Liver (tissue), 9 donors: ENCODE data around the gene SEMA7A. TPM values are rescaled to one million over a fixed set of nuclear protein-coding genes. Genes with fewer than 3 reads are reported as not detected.

ENCODE experiments used
- DNase-seq: peaks from one replicate; pipeline ENCODE4 v3.0.0-alpha.2; 2017; ENCODE audit warnings: low spot score
- H3K27ac ChIP-seq, 2 donors: one replicate each; pipeline ENCODE4 v1.7.0; 2013; ENCODE audit warnings: inconsistent platforms in 2 of 2, low read length in 2 of 2, control low read depth in 1 of 2, low read depth in 1 of 2, mild to moderate bottlenecking in 1 of 2
- H3K27me3 ChIP-seq, 4 donors: one replicate each; pipeline versions ENCODE4 v1.6.1 to v1.7.0; 2013; ENCODE audit warnings: low read length in 3 of 4, inconsistent platforms in 1 of 4, mild to moderate bottlenecking in 1 of 4, moderate library complexity in 1 of 4; ENCODE audit not compliant: control insufficient read depth in 4 of 4, insufficient read depth in 4 of 4
- H3K36me3 ChIP-seq, 4 donors: one replicate each; pipeline versions ENCODE4 v1.6.1 to v1.7.0; 2013; ENCODE audit warnings: low read length in 3 of 4, mild to moderate bottlenecking in 3 of 4, low read depth in 1 of 4, moderate library complexity in 1 of 4; ENCODE audit not compliant: control insufficient read depth in 4 of 4, insufficient read depth in 3 of 4
- H3K4me1 ChIP-seq, 4 donors: one replicate each; pipeline versions ENCODE4 v1.6.1 to v1.7.0; 2013; ENCODE audit warnings: low read length in 3 of 4, mild to moderate bottlenecking in 3 of 4, moderate library complexity in 1 of 4; ENCODE audit not compliant: control insufficient read depth in 4 of 4, insufficient read depth in 4 of 4
- H3K4me3 ChIP-seq, 3 donors: one replicate each; pipeline versions ENCODE4 v1.6.1 to v1.7.0; 2013; ENCODE audit warnings: low read length in 3 of 3, control low read depth in 1 of 3, low read depth in 1 of 3, mild to moderate bottlenecking in 1 of 3
- H3K9ac ChIP-seq, 2 donors: one replicate each; pipeline ENCODE4 v1.7.0; 2013; ENCODE audit warnings: low read length in 2 of 2, mild to moderate bottlenecking in 2 of 2, moderate library complexity in 2 of 2, control low read depth in 1 of 2, low read depth in 1 of 2
- H3K9me3 ChIP-seq, 4 donors: one replicate each; pipeline versions ENCODE4 v1.6.1 to v1.7.0; 2013; ENCODE audit warnings: low read length in 3 of 4; ENCODE audit not compliant: control insufficient read depth in 4 of 4
- EGR1 ChIP-seq, 2 donors: IDR thresholded peaks; 2 replicates each; pipeline ENCODE4 v1.6.1; 2016 to 2018; ENCODE audit warnings: antibody characterized with exemption in 2 of 2, low read depth in 2 of 2
- FOXA1 ChIP-seq: IDR thresholded peaks from 2 replicates; pipeline ENCODE4 v1.6.1; 2016; ENCODE audit warnings: antibody characterized with exemption
- FOXA2 ChIP-seq: IDR thresholded peaks from 2 replicates; pipeline ENCODE4 v1.6.1; 2016; ENCODE audit warnings: antibody characterized with exemption
- GABPA ChIP-seq, 2 donors: IDR thresholded peaks in 1 of 2; conservative IDR thresholded peaks in 1 of 2; 2 replicates each; pipeline ENCODE4 v1.6.1; 2016; ENCODE audit warnings: antibody characterized with exemption in 2 of 2, mild to moderate bottlenecking in 1 of 2, moderate library complexity in 1 of 2
- HNF4A ChIP-seq, 2 donors: conservative IDR thresholded peaks; 2 replicates each; pipeline ENCODE4 v1.6.1; 2016; ENCODE audit warnings: antibody characterized with exemption in 2 of 2, mild to moderate bottlenecking in 2 of 2
- HNF4G ChIP-seq: IDR thresholded peaks from 2 replicates; pipeline ENCODE4 v1.6.1; 2016; ENCODE audit warnings: antibody characterized with exemption
- JUND ChIP-seq, 2 donors: IDR thresholded peaks; 2 replicates each; pipeline ENCODE4 v1.6.1; 2016; ENCODE audit warnings: antibody characterized with exemption in 2 of 2
- NR2F2 ChIP-seq: IDR thresholded peaks from 2 replicates; pipeline ENCODE4 v1.6.1; 2016; ENCODE audit warnings: antibody characterized with exemption
- RAD21 ChIP-seq, 2 donors: IDR thresholded peaks; 2 replicates each; pipeline ENCODE4 v1.6.1; 2016; ENCODE audit warnings: antibody characterized with exemption in 2 of 2, mild to moderate bottlenecking in 2 of 2
- RXRA ChIP-seq, 2 donors: IDR thresholded peaks; 2 replicates each; pipeline ENCODE4 v1.6.1; 2017 to 2018; ENCODE audit warnings: antibody characterized with exemption in 2 of 2, mild to moderate bottlenecking in 1 of 2
- SP1 ChIP-seq: IDR thresholded peaks from 2 replicates; pipeline ENCODE4 v1.6.1; 2018; ENCODE audit warnings: antibody characterized with exemption, mild to moderate bottlenecking
- TAF1 ChIP-seq: conservative IDR thresholded peaks from 2 replicates; pipeline ENCODE4 v1.6.1; 2016; ENCODE audit warnings: antibody characterized with exemption, mild to moderate bottlenecking
- YY1 ChIP-seq: IDR thresholded peaks from 2 replicates; pipeline ENCODE4 v1.6.1; 2016; ENCODE audit warnings: antibody characterized with exemption, mild to moderate bottlenecking
- WGBS: extraction: QIAGEN DNeasy Blood & Tissue Kit; methylation state at CpG from one replicate; pipeline ENCODE4 v1.1.7; 2013; 5-methylcytosine and 5-hydroxymethylcytosine counted together
- polyA plus RNA-seq, 2 donors: library from polyadenylated mRNA; stranded (reverse) in 1 of 2; unstranded in 1 of 2; fragments of 200-250 nt in 1 of 2; fragments of >200 nt in 1 of 2; fragmentation: Nextera tagmentation in 1 of 2; extraction: Ambion mirVana in 1 of 2; gene quantifications; one replicate each; pipeline versions ENCODE4 v1.2.1 to v1.2.3, GENCODE V29; 2013 to 2015
- total RNA-seq, 2 donors: library from RNA; depleted of rRNA; stranded (reverse); fragments of >200 nt; gene quantifications; one replicate each; pipeline ENCODE4 v1.2.3, GENCODE V29; 2014
- TF ChIP-seq, protein P1 (sequence below): IDR thresholded peaks from 2 replicates; pipeline ENCODE4 v1.6.1; 2016; ENCODE audit warnings: antibody characterized with exemption
- TF ChIP-seq, protein P2 (sequence below): IDR thresholded peaks from 2 replicates; pipeline ENCODE4 v1.6.1; 2016; ENCODE audit warnings: antibody characterized with exemption
- TF ChIP-seq, protein P3 (sequence below): fragments of 150-350 bp; IDR thresholded peaks from 2 replicates; pipeline ENCODE4 v1.5.1; 2017; ENCODE audit warnings: improper control_type of control experiment, low read depth, low read length; ENCODE audit not compliant: missing input control
- TF ChIP-seq, protein P4 (sequence below): IDR thresholded peaks from 2 replicates; pipeline ENCODE4 v1.6.1; 2016; ENCODE audit warnings: antibody characterized with exemption
- TF ChIP-seq, protein P5 (sequence below): IDR thresholded peaks from 2 replicates; pipeline ENCODE4 v1.6.1; 2016; ENCODE audit warnings: antibody characterized with exemption, mild to moderate bottlenecking
- donor health status: healthy.
- donor health status: healthy.
- donor health status: healthy.
- donor health status: healthy.
- donor health status: healthy.

Gene SEMA7A
- total and polyA plus RNA-seq, 4 donors, result 0.14 to 18.1 (median 1.4) TPM

DNA sequence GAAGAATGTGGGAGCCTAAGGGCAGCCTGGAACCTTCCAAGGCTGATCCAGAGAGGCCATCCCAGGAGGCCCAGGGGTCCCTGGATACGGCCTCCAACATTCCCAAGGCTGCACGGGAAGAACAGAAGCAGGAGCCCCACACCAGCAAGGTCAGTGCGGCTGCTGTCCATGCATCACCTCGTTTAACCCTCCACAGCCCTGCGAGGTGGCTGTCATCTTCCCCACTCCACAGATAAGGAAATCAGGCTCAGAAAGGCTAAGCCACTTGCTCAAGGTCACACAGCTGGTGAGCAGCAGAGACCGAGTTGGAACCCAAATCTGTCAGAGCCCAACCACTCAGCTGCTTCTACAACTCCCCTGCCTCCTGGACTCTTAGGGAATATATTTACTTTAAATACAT is 21.6 kb downstream of the SEMA7A start:
- TF ChIP-seq, protein P1, sequence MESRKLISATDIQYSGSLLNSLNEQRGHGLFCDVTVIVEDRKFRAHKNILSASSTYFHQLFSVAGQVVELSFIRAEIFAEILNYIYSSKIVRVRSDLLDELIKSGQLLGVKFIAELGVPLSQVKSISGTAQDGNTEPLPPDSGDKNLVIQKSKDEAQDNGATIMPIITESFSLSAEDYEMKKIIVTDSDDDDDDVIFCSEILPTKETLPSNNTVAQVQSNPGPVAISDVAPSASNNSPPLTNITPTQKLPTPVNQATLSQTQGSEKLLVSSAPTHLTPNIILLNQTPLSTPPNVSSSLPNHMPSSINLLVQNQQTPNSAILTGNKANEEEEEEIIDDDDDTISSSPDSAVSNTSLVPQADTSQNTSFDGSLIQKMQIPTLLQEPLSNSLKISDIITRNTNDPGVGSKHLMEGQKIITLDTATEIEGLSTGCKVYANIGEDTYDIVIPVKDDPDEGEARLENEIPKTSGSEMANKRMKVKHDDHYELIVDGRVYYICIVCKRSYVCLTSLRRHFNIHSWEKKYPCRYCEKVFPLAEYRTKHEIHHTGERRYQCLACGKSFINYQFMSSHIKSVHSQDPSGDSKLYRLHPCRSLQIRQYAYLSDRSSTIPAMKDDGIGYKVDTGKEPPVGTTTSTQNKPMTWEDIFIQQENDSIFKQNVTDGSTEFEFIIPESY, result no peak
- TF ChIP-seq, protein P2, sequence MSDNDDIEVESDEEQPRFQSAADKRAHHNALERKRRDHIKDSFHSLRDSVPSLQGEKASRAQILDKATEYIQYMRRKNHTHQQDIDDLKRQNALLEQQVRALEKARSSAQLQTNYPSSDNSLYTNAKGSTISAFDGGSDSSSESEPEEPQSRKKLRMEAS, result no peak
- TF ChIP-seq FOXA1, result no peak
- no peak for TF ChIP-seq RXRA (IDR thresholded peaks at IDR 0.05)
- no peak for TF ChIP-seq EGR1 (IDR thresholded peaks at IDR 0.05; ENCODE audit: low read depth in 2 of 2)
- no peak for TF ChIP-seq FOXA2
- TF ChIP-seq, protein P3, sequence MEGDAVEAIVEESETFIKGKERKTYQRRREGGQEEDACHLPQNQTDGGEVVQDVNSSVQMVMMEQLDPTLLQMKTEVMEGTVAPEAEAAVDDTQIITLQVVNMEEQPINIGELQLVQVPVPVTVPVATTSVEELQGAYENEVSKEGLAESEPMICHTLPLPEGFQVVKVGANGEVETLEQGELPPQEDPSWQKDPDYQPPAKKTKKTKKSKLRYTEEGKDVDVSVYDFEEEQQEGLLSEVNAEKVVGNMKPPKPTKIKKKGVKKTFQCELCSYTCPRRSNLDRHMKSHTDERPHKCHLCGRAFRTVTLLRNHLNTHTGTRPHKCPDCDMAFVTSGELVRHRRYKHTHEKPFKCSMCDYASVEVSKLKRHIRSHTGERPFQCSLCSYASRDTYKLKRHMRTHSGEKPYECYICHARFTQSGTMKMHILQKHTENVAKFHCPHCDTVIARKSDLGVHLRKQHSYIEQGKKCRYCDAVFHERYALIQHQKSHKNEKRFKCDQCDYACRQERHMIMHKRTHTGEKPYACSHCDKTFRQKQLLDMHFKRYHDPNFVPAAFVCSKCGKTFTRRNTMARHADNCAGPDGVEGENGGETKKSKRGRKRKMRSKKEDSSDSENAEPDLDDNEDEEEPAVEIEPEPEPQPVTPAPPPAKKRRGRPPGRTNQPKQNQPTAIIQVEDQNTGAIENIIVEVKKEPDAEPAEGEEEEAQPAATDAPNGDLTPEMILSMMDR, result no peak
- TF ChIP-seq HNF4A (conservative IDR thresholded peaks at IDR 0.05), result no peak
- no peak for TF ChIP-seq TAF1
- no peak for TF ChIP-seq GABPA (IDR thresholded peaks at IDR 0.05 in 1 of 2, conservative IDR thresholded peaks at IDR 0.05 in 1 of 2)
- no peak for TF ChIP-seq JUND (IDR thresholded peaks at IDR 0.05)
- TF ChIP-seq, protein P4, sequence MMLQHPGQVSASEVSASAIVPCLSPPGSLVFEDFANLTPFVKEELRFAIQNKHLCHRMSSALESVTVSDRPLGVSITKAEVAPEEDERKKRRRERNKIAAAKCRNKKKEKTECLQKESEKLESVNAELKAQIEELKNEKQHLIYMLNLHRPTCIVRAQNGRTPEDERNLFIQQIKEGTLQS, result no peak
- no peak for TF ChIP-seq HNF4G
- TF ChIP-seq SP1, result no peak
- no peak for TF ChIP-seq RAD21 (IDR thresholded peaks at IDR 0.05)
- TF ChIP-seq NR2F2, result no peak
- TF ChIP-seq YY1, result no peak
- no peaks in the 10 kb centered on the region for H3K4me1 ChIP-seq
- DNase-seq, result no peak
- H3K9me3 ChIP-seq, result no peaks in the 10 kb centered on the region
- H3K4me3 ChIP-seq, result no peak overlapping the region
- no peak overlapping the region for H3K9ac ChIP-seq
- H3K27me3 ChIP-seq, result no peaks in the 10 kb centered on the region
- H3K36me3 ChIP-seq, result no peaks in the 10 kb centered on the region
- 86% methylated on average over 6 of the region's 6 CpGs for WGBS
- H3K27ac ChIP-seq, result no peak overlapping the region

DNA sequence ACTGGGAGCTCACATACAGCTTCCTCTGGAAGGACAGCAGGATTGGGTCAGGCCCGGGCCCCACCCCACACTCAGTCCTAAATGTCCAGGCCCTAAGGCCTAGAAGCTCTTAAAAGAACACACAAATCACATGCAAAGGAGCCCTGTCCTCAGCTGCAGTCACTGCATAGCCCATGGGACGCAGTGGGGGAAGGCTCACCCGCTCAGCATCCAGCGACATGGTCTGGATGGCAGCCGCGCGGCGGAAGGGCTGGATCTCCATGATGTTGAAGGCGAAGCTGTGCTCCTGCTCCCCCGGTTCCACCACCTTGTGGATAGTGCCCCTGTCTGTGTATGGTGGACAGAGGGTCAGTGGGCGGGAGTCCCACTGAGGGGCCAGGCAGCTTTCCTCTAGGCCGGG is 22.1 kb downstream of the SEMA7A start:
- Histone ChIP-seq H3K9ac (no peak overlapping the region), H3K4me3 (no peak overlapping the region), H3K27me3 (no peaks in the 10 kb centered on the region), H3K9me3 (no peaks in the 10 kb centered on the region), H3K4me1 (no peaks in the 10 kb centered on the region), H3K27ac (no peak overlapping the region), H3K36me3 (no peaks in the 10 kb centered on the region)
- TF ChIP-seq HNF4A (conservative IDR thresholded peaks at IDR 0.05), result no peak
- TF ChIP-seq SP1, result no peak
- TF ChIP-seq FOXA1, result no peak
- TF ChIP-seq, protein P5, sequence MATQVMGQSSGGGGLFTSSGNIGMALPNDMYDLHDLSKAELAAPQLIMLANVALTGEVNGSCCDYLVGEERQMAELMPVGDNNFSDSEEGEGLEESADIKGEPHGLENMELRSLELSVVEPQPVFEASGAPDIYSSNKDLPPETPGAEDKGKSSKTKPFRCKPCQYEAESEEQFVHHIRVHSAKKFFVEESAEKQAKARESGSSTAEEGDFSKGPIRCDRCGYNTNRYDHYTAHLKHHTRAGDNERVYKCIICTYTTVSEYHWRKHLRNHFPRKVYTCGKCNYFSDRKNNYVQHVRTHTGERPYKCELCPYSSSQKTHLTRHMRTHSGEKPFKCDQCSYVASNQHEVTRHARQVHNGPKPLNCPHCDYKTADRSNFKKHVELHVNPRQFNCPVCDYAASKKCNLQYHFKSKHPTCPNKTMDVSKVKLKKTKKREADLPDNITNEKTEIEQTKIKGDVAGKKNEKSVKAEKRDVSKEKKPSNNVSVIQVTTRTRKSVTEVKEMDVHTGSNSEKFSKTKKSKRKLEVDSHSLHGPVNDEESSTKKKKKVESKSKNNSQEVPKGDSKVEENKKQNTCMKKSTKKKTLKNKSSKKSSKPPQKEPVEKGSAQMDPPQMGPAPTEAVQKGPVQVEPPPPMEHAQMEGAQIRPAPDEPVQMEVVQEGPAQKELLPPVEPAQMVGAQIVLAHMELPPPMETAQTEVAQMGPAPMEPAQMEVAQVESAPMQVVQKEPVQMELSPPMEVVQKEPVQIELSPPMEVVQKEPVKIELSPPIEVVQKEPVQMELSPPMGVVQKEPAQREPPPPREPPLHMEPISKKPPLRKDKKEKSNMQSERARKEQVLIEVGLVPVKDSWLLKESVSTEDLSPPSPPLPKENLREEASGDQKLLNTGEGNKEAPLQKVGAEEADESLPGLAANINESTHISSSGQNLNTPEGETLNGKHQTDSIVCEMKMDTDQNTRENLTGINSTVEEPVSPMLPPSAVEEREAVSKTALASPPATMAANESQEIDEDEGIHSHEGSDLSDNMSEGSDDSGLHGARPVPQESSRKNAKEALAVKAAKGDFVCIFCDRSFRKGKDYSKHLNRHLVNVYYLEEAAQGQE, result no peak
- no peak for TF ChIP-seq GABPA (IDR thresholded peaks at IDR 0.05 in 1 of 2, conservative IDR thresholded peaks at IDR 0.05 in 1 of 2)
- no peak for TF ChIP-seq RAD21 (IDR thresholded peaks at IDR 0.05)
- no peak for TF ChIP-seq HNF4G
- no peak for TF ChIP-seq RXRA (IDR thresholded peaks at IDR 0.05)
- TF ChIP-seq FOXA2, result no peak
- 97% methylated on average over 12 of the region's 12 CpGs for WGBS
- no peak for DNase-seq
